ENCODE measurements around the gene TSPAN9. TPM values are rescaled to one million over a fixed set of nuclear protein-coding genes. Genes with fewer than 3 reads are reported as not detected.
A peak's percentile ranks its signal among the peaks of the same experiment; 100 is the strongest.

The TSPAN9 gene
- polyA plus RNA-seq, 3 donors, result 92.7 to 102 (median 95.0) TPM

DNA sequence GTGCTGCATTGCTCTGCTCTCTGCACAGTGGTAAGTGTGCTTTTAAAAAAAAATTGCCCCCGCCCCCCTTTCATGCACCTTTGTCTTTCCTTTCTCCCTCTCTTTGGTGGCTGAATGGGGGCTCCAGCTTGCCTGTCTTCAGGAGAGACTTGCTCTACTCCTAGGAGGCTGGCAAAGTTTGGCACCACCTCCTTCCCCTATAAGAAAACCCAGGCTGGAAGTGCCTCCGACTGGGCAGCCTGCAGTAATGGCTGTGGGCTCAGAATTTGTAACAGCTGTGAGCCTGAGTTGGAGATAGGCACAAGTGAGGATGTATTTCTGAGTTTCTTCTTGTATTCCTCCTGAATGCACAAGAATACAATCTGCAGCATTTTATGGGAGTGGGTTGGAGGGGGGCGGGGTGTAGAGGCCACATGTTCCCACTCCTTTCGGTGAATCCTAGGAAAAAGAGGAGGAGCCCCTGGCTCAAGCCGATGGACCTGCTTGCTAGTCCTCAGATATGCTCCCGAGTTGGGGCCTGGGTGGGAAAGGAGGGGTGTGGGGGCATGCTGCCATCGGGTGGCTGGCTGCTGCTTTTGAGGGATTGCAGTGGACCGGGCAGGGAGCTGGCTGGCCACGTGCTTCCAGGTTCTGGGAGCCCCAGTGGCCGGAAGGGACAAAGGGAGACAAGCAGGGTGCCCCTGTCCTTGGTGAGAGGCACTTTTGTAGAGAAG, 124.3 kb downstream of the TSPAN9 start:
- no peak for DNase-seq (ENCODE audit: low read depth in 3 of 3, low spot score in 2 of 3)

GRCh38 chr12:3202096-3202495, 124.9 kb downstream of the TSPAN9 start:
- no peak for DNase-seq (ENCODE audit: low read depth in 3 of 3, low spot score in 2 of 3)

GRCh38 chr12:3202734-3203446, 125.7 kb downstream of the TSPAN9 start:
- peak in 1 of 3 donors; percentile 57 for DNase-seq (ENCODE audit: low read depth in 3 of 3, low spot score in 2 of 3)

- no peak for DNase-seq (ENCODE audit: low read depth in 3 of 3, low spot score in 2 of 3)
Measured at GRCh38 chr12:3203713-3204112, 126.5 kb downstream of the TSPAN9 start.

GRCh38 chr12:3204143-3204542, 127.0 kb downstream of the TSPAN9 start:
- no peak for DNase-seq (ENCODE audit: low read depth in 3 of 3, low spot score in 2 of 3)

GRCh38 chr12:3204730-3205531, 127.8 kb downstream of the TSPAN9 start:
- no peak for DNase-seq (ENCODE audit: low read depth in 3 of 3, low spot score in 2 of 3)

- DNase-seq (ENCODE audit: low read depth in 3 of 3, low spot score in 2 of 3), result no peak
Measured at GRCh38 chr12:3205742-3206519, 128.8 kb downstream of the TSPAN9 start.

DNA sequence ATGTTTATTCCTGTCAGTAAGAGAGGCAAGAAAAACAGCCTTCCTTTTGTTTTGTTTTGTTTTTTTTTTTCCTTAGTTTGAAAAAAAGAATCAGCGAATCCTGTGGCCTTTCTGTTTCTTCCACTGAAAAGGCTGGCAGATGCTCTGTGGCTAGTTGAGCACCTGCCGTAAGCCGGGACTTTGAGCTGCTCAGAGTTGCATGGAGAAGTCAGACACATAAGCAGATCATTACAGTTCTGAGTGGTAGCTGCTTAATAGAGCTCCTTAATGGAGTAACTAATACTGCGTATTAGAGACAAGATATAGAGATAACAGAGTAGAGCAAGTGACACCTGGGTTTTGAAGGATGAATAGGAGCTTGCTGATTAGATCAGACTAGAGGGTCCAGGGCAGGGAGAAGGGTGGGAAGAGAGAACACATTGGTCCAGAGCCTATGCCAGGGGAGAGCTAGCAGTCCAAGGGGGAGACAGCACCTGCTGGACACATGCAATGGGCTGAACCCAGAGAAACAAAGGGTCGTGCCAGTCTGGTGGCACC, 129.4 kb downstream of the TSPAN9 start:
- DNase-seq (ENCODE audit: low read depth in 3 of 3, low spot score in 2 of 3), result no peak

- DNase-seq (ENCODE audit: low read depth in 3 of 3, low spot score in 2 of 3), result no peak
Measured at GRCh38 chr12:3207175-3207574, 130.0 kb downstream of the TSPAN9 start.

- no peak for DNase-seq (ENCODE audit: low read depth in 3 of 3, low spot score in 2 of 3)
Measured at GRCh38 chr12:3207858-3208257, 130.7 kb downstream of the TSPAN9 start.

DNA sequence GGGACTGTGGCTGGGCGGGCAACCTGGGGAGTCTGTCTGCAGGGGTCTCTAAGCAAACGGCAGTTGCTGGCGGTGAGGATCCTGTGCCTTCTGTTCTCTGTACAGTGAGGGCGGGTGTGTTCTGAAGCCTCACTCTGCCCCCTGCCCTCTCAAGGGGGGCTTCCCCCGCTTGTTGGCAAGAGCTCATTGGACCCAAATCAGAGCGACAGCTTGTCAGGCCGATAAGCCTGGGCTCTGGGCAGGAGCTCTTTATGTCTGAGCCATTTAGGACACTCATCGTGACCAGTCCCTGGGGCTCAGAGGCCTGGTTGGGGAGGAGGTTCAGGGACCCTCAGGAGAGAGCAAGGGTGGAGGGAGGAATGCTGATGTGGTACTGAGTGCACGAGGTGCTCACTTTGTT, 136.0 kb downstream of the TSPAN9 start:
- DNase-seq (ENCODE audit: low read depth in 3 of 3, low spot score in 2 of 3), result no peak

DNA sequence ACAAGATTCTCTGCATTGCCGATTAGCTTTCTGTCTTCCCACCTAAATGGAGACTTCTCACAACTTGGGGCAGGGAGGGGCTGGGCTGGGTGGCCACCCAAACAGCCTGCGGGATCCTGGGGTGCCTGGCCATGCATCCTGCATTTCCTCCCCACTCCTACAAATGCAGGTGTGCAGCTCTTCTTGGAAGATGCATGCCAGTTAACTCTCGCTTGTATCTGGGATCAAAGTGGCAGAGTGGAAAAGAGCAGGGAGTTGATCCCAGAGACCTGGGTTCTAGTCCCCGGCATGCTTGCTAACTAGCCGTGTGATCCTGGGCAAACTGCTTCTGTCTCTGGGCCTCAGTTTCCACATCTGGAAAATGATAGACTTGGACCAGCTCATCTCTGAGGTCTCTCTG, 136.6 kb downstream of the TSPAN9 start:
- no peak for DNase-seq (ENCODE audit: low read depth in 3 of 3, low spot score in 2 of 3)

DNA sequence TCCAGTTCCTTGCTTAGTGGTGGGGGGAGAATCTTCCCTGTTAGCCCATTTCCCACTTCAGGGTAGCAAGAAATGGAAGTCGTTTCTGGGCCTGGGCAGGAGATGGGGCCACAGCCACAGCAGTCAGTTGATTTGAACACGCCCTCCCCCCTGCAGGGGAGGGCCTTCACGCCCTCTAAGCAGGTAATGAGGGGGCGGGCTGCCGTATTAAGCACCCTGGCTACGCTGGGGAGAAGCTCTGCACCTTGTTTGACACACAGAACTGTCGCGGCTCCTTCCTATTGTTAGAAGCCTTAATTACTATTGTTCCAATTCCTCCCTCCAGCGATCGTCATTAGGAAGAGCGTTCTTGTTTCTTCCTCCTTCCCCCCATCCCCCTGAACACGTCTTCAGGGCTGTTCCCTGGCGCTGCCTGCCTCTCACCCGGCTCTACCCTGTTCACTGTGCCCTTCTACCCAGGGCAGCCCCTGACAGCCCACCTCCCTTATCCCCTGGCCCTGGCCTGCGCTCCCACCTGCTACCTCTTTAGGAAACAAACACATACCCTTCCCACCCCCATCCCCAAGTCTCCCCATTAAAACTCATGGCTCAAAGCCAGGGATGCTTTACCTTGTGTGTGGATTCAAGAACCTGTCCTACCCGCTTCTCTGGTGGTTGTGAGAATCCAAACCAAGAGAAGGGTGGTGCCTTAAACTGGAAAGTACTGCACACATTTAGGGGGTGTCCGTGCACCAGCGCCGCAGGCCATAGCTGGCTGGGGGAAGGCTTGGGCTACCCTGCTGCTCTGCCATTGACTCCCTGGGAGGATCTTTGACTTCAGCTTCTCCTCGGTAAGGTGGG, 137.6 kb downstream of the TSPAN9 start:
- no peak for DNase-seq (ENCODE audit: low read depth in 3 of 3, low spot score in 2 of 3)

GRCh38 chr12:3215410-3215975, 138.3 kb downstream of the TSPAN9 start:
- no peak for DNase-seq (ENCODE audit: low read depth in 3 of 3, low spot score in 2 of 3)

DNA sequence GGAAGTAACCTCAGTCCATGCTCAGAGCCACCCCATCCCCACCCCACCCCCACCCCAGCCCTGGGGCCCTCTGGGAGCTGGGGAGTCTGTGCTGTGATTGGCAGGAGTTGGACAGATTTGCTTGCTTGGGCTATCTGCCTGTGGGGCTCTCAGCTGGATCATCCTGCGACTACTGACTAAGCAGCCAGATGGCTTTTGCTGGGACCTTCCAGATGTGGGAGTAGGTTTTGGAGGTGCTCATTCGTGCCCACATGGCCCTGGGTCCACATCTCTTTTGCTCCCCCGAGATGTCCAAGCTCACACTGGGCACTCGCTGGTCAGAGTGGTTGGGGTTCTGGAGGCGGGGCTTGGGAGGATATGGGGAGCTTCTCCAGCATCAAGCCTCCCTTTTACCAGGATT, 138.9 kb downstream of the TSPAN9 start:
- no peak for DNase-seq (ENCODE audit: low read depth in 3 of 3, low spot score in 2 of 3)

DNA sequence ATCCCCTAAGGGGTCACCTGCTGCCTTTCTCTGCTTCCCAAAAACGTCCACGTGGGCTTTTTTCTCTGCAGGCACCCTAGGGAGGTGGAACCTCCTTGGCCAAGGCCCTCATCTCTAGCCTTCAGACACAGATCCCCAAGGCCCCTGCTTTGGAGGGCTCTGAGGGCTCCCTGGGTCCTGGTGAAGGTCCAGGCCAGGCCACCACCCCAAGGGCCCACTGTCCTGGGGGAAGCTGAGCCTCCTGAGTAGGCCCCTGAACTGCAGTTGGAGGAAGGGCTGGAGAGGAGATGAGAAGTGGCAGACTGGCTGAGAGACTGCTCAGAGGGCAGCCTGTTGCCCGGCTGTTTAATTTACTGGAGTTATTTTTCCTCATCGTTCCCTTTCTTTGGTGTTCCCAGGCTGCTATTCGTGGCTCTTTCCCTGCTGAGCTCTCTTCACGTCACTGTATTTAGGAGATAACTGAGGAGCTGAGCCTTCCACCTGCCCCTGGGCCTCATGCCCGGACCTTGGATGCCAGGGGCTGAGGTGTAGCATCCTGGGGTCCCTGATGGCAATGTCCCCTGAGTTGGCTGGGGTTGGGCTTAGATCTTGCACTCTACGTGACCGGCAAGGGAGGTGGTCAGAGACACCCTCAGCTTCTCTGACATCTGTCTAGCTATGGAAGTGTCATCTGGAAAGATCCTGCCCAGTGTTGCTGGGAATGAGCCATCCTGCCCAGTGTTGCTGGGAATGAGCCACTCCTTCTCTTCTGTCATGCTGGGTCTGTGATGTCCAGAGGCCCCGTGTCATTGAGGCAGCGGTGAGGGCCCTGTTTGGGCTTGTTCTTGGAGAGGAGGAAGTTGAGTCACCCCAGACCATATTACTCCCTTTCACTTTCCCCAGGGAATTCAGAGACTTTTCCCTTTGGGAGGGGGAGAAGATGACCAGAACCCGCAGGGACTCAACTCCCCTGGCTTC, 139.8 kb downstream of the TSPAN9 start:
- no peak for DNase-seq (ENCODE audit: low read depth in 3 of 3, low spot score in 2 of 3)

DNA sequence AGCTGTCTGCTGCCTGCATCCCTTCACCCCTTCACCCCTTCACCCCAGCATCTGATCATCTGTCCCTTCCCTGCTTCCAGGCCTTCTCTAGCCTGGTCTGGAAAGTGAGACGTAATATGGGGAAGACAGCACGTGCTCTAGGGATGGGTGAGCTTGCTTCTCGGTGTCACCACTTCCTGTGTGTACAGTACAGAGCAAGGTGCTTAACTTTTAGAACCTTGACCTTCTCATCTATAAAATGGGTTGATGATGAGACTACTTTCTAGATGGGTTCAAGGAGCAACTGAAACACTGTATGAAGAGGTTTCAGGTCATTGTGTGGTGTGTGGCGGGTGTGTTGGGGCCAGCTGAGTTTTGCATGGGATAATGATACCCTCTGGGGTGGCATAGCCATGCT, 140.5 kb downstream of the TSPAN9 start:
- no peak for DNase-seq (ENCODE audit: low read depth in 3 of 3, low spot score in 2 of 3)

Data from right renal cortex interstitium (tissue), 3 donors.